ENCODE results near the gene CGNL1. TPM values are rescaled to one million over a fixed set of nuclear protein-coding genes. Genes with fewer than 3 reads are reported as not detected.

The CGNL1 gene
- polyA plus RNA-seq, 1 of the 3 experiments (the other 2 are of a cell fraction), result 0.23 TPM

DNA sequence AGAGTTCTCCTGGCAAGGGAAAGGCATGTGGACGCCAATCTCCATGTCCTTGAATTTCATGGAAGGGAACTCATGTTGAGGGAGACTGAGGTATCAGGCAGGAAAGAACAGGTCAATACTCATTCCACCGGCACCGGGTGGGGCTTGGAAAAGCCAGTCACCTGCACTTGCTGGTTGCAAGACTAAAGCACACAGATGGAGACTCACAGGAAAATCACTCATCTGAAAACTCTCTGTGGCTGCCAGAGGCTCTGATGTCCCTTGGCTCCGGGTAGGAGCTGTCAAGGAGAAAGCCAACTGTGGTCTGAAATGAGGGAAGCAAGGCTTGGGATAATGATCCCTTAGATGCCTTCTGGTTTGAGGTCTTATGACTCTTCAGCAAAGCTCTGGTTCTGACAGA, 8.7 kb upstream of the CGNL1 start:
- H3K36me3 ChIP-seq (replicated peaks in 1 of 2; ENCODE audit: control insufficient read depth in 1 of 2, insufficient read depth in 2 of 2, low read length in 1 of 2), result no peaks in the 10 kb centered on the region
- no peak overlapping the region for H2AFZ ChIP-seq (ENCODE audit: low read depth)
- TF ChIP-seq ELF1 (IDR thresholded peaks at IDR 0.05) (no peak), RAD21 (IDR thresholded peaks at IDR 0.05; ENCODE audit: low read length) (no peak), SMC3 (IDR thresholded peaks at IDR 0.05; ENCODE audit: low read depth, low read length) (no peak)
- TF ChIP-seq, protein P1, sequence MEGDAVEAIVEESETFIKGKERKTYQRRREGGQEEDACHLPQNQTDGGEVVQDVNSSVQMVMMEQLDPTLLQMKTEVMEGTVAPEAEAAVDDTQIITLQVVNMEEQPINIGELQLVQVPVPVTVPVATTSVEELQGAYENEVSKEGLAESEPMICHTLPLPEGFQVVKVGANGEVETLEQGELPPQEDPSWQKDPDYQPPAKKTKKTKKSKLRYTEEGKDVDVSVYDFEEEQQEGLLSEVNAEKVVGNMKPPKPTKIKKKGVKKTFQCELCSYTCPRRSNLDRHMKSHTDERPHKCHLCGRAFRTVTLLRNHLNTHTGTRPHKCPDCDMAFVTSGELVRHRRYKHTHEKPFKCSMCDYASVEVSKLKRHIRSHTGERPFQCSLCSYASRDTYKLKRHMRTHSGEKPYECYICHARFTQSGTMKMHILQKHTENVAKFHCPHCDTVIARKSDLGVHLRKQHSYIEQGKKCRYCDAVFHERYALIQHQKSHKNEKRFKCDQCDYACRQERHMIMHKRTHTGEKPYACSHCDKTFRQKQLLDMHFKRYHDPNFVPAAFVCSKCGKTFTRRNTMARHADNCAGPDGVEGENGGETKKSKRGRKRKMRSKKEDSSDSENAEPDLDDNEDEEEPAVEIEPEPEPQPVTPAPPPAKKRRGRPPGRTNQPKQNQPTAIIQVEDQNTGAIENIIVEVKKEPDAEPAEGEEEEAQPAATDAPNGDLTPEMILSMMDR (IDR thresholded peaks at IDR 0.05), result no peak
- ChIA-PET POLR2A (no interaction called here), CTCF (interaction anchor here (0.8 to 3.1 kb wide), 2 partner anchors 26 to 175 kb away, joined by 3 to 10 read pairs; no protein-coding TSS in a partner anchor)
- no peaks in the 10 kb centered on the region for H3K9me3 ChIP-seq
- H4K20me1 ChIP-seq (ENCODE audit: insufficient read depth), result no peaks in the 10 kb centered on the region
- H3F3A ChIP-seq (replicated peaks; ENCODE audit: insufficient read depth), result no peaks in the 10 kb centered on the region
- no peak overlapping the region for H3K9ac ChIP-seq
- no peak overlapping the region for H3K27ac ChIP-seq (ENCODE audit: low read depth in 2 of 2, low read length in 1 of 2)
- DNase-seq, result no peak
- no peaks in the 10 kb centered on the region for H3K9me2 ChIP-seq
- no peaks in the 10 kb centered on the region for H3K4me1 ChIP-seq (ENCODE audit: control insufficient read depth in 1 of 2, insufficient read depth in 2 of 2, low read depth in 1 of 2, low read length in 1 of 2)
- H3K4me2 ChIP-seq, result no peak overlapping the region
- H3K4me3 ChIP-seq (ENCODE audit: low read depth in 2 of 2, low read length in 1 of 2), result no peak overlapping the region
- no peaks in the 10 kb centered on the region for H3K79me2 ChIP-seq (ENCODE audit: insufficient read depth)
- WGBS (ENCODE audit: low lambda C conversion rate), result 61% methylated on average over 4 of the region's 4 CpGs
- H3K27me3 ChIP-seq (ENCODE audit: insufficient read depth), result no peaks in the 10 kb centered on the region

DNA sequence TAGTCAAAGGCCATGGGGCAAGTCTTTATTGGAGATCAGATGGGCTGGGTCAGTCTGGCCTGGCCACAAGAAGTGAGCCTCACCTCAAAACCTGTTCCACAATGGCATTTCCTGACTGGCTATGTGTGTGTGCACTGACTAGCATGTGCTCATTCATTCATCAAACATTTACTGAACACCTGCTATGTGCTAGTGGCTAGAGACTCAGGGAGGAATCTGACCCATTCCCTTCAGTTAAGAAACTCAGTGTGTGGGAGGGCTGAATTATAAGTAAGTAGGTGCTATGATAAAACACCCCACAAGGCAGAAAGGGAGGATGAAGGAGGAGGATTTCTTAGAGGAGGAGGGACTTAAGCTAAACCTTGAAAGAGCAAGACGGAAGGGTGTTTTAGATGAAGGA, 5.4 kb upstream of the CGNL1 start:
- Histone ChIP-seq H4K20me1 (ENCODE audit: insufficient read depth) (no peaks in the 10 kb centered on the region), H3K4me2 (no peak overlapping the region), H3F3A (replicated peaks; ENCODE audit: insufficient read depth) (no peaks in the 10 kb centered on the region), H3K9me2 (no peaks in the 10 kb centered on the region), H3K9me3 (no peaks in the 10 kb centered on the region), H3K27me3 (ENCODE audit: insufficient read depth) (no peaks in the 10 kb centered on the region; the same call in 1 of the 2 replicates), H3K36me3 (replicated peaks in 1 of 2; ENCODE audit: control insufficient read depth in 1 of 2, insufficient read depth in 2 of 2, low read length in 1 of 2) (no peaks in the 10 kb centered on the region), H3K9ac (no peak overlapping the region), H3K4me1 (ENCODE audit: control insufficient read depth in 1 of 2, insufficient read depth in 2 of 2, low read depth in 1 of 2, low read length in 1 of 2) (no peaks in the 10 kb centered on the region), H2AFZ (ENCODE audit: low read depth) (no peak overlapping the region), H3K4me3 (ENCODE audit: low read depth in 2 of 2, low read length in 1 of 2) (no peak overlapping the region), H3K27ac (ENCODE audit: low read depth in 2 of 2, low read length in 1 of 2) (no peak overlapping the region), H3K79me2 (ENCODE audit: insufficient read depth) (no peaks in the 10 kb centered on the region)
- no peak for TF ChIP-seq TAF1 (IDR thresholded peaks at IDR 0.05; ENCODE audit: borderline replicate concordance, low read depth, low read length)
- no peak for TF ChIP-seq JUND (IDR thresholded peaks at IDR 0.05)
- TF ChIP-seq POLR2AphosphoS5 (IDR thresholded peaks at IDR 0.05; ENCODE audit: low read depth, low read length), result no peak
- no peak for TF ChIP-seq GABPA (IDR thresholded peaks at IDR 0.05; ENCODE audit: low read depth)
- TF ChIP-seq, protein P2, sequence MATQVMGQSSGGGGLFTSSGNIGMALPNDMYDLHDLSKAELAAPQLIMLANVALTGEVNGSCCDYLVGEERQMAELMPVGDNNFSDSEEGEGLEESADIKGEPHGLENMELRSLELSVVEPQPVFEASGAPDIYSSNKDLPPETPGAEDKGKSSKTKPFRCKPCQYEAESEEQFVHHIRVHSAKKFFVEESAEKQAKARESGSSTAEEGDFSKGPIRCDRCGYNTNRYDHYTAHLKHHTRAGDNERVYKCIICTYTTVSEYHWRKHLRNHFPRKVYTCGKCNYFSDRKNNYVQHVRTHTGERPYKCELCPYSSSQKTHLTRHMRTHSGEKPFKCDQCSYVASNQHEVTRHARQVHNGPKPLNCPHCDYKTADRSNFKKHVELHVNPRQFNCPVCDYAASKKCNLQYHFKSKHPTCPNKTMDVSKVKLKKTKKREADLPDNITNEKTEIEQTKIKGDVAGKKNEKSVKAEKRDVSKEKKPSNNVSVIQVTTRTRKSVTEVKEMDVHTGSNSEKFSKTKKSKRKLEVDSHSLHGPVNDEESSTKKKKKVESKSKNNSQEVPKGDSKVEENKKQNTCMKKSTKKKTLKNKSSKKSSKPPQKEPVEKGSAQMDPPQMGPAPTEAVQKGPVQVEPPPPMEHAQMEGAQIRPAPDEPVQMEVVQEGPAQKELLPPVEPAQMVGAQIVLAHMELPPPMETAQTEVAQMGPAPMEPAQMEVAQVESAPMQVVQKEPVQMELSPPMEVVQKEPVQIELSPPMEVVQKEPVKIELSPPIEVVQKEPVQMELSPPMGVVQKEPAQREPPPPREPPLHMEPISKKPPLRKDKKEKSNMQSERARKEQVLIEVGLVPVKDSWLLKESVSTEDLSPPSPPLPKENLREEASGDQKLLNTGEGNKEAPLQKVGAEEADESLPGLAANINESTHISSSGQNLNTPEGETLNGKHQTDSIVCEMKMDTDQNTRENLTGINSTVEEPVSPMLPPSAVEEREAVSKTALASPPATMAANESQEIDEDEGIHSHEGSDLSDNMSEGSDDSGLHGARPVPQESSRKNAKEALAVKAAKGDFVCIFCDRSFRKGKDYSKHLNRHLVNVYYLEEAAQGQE (IDR thresholded peaks at IDR 0.05; ENCODE audit: low read depth, low read length), result no peak
- no peak for TF ChIP-seq RXRA (IDR thresholded peaks at IDR 0.05; ENCODE audit: borderline replicate concordance, low read depth)
- TF ChIP-seq GATA2 (CRISPR knock-in tag; IDR thresholded peaks at IDR 0.05), result no peak
- TF ChIP-seq MEF2A (IDR thresholded peaks at IDR 0.05; ENCODE audit: borderline replicate concordance, low read depth), result no peak
- TF ChIP-seq, protein P1 (IDR thresholded peaks at IDR 0.05), result no peak
- TF ChIP-seq, protein P3, sequence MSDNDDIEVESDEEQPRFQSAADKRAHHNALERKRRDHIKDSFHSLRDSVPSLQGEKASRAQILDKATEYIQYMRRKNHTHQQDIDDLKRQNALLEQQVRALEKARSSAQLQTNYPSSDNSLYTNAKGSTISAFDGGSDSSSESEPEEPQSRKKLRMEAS (IDR thresholded peaks at IDR 0.05; ENCODE audit: low read depth), result no peak
- TF ChIP-seq ELF1 (IDR thresholded peaks at IDR 0.05), result no peak
- TF ChIP-seq, protein P4, sequence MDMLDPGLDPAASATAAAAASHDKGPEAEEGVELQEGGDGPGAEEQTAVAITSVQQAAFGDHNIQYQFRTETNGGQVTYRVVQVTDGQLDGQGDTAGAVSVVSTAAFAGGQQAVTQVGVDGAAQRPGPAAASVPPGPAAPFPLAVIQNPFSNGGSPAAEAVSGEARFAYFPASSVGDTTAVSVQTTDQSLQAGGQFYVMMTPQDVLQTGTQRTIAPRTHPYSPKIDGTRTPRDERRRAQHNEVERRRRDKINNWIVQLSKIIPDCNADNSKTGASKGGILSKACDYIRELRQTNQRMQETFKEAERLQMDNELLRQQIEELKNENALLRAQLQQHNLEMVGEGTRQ (IDR thresholded peaks at IDR 0.05; ENCODE audit: borderline replicate concordance, low read depth, low read length), result no peak
- TF ChIP-seq, protein P5, sequence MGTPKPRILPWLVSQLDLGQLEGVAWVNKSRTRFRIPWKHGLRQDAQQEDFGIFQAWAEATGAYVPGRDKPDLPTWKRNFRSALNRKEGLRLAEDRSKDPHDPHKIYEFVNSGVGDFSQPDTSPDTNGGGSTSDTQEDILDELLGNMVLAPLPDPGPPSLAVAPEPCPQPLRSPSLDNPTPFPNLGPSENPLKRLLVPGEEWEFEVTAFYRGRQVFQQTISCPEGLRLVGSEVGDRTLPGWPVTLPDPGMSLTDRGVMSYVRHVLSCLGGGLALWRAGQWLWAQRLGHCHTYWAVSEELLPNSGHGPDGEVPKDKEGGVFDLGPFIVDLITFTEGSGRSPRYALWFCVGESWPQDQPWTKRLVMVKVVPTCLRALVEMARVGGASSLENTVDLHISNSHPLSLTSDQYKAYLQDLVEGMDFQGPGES (IDR thresholded peaks at IDR 0.05; ENCODE audit: low read depth, low read length), result no peak
- TF ChIP-seq, protein P6, sequence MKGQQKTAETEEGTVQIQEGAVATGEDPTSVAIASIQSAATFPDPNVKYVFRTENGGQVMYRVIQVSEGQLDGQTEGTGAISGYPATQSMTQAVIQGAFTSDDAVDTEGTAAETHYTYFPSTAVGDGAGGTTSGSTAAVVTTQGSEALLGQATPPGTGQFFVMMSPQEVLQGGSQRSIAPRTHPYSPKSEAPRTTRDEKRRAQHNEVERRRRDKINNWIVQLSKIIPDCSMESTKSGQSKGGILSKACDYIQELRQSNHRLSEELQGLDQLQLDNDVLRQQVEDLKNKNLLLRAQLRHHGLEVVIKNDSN (IDR thresholded peaks at IDR 0.05; ENCODE audit: borderline replicate concordance, low read depth), result no peak
- WGBS (ENCODE audit: low lambda C conversion rate), result 100% methylated on average over 1 of the region's 1 CpG
- ChIA-PET POLR2A (no interaction called here), CTCF (no interaction called here)
- DNase-seq, result no peak
